NCI-H69 (cell line): ENCODE results near the gene SEMA3F.
A peak's percentile ranks its signal among the peaks of the same experiment; 100 is the strongest.

Experiments
- DNase-seq: peaks from one replicate; lab custom pipeline; 2025; lab: John Stamatoyannopoulos, UW

The SEMA3F gene

DNA sequence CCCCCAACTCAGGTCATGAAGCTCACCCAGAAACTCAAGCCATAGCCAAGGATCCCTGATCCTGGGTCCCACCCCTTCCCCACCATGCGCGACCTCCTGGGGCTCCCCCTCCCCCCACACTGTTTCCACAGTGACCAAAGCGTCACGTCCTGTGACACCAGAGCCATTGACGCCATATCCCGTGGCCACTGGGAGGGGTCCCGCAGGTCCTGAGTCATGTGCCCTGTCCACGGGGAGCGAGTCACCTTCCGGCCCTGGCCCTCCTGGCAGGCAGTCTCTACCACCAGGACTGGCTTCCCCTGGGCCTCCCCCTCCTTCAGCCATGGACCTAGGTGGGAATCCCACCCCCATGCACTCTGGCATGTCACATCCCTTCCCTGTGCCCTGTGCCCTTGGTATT, 15.6 kb downstream of the SEMA3F start:
- DNase-seq, result no peak

DNA sequence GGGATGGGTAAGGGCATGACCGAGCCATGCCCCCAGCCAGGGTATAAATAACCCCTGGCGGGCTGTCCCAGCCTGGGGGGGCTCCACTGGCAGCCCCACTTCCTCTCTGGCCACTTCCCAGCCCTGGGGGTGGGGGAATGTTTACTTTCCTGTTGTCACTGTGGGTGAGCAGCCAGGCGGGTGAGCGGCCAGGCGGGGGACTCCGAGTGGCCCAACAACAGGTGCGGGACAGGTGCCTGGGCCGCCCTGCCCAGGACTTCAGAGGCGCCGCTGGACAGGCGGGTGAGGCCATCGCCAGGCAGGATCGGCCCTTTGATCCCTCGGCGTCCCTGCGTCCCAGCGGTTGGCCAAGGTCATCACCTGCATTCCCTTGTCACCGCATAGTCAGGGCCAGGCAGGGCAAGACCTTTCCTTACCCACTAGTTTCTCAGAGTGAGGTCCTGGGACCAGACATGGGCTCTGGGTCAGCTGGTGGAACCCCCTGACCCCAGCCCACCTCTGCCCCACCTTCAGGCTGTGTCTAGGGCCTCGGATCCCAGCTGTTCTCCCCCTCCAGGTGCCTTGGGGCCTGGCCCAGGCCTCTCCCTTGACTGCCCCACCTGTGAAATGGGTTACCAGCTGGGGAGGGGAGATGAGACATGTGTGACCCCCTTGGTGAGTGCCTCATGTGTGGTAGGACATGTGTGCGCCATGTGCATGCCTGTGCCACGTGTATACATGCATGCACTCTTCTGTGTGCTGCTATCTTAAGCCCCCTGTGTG, 16.6 kb downstream of the SEMA3F start:
- no peak for DNase-seq

- DNase-seq, result no peak
Measured at GRCh38 chr3:50172626-50173220, 17.6 kb downstream of the SEMA3F start.

GRCh38 chr3:50173685-50174516, 18.8 kb downstream of the SEMA3F start:
- no peak for DNase-seq

DNA sequence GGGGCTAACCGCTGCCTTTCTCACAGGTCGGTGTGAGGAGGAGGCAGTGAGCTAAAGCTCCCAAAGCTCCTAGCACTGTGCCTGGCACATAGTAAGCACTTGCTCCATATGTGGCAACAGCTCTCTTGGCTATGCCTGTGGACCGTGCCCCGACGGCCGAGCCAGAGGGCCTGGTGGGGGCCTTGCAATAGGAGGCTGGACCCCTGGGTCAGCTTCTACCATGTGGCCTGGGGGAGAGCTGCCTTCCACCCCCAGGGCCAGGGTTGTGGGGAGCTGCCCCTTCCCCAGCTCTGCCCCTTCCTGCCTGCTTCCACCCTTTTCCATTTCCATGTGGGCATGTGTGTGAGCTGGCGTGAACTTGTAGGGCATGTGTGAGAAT, 19.4 kb downstream of the SEMA3F start:
- no peak for DNase-seq

DNA sequence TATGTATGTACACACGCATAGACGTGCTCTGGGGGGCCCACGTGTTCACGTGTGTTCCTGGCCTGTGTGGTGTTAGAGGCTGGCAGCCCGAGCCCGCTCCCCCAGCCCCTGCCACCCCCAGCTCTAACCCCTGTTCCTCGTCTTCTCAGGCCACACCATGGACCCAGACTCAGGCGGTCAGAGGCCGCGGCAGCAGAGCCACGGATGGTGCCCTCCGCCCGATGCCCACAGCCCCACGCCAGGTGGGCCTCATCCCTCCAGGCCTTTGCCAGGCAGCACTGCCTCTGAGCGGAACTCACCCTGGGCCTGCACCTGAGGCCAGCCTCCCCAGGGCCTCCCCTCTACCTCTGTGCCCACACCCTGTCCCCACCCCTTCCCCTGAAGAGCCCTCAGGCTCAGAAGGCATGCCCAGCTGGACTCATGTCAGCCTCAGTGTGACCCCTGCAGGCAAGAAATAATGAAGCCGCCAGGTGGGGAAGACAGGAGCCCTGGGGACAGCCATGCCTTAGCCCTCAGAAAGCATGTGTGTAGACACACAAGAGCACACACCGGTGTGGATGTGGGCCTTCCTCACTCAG, 19.9 kb downstream of the SEMA3F start:
- DNase-seq, result peak; percentile 71

- DNase-seq, result peak; percentile 49
Measured at GRCh38 chr3:50177346-50177745, 22.2 kb downstream of the SEMA3F start.

- DNase-seq, result no peak
Measured at GRCh38 chr3:50179710-50180109, 24.6 kb downstream of the SEMA3F start.

DNA sequence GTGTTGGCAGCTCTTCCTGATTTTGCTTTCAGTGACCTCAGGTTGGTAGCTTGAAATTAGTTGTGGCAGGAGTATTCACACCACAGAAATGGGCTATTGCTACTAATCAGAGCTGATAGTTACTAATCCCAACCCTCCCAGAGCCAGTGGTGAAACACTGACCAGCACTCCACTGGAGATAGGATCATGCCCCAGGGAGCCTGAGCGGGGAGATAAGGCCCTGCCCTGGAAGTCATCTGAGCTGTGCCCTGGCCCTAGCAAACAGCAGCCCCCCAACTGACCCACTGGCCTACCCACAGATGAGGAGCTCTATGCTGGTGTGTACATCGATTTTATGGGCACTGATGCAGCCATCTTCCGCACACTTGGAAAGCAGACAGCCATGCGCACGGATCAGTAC, 26.9 kb downstream of the SEMA3F start:
- DNase-seq, result no peak

GRCh38 chr3:50182533-50183099, 27.5 kb downstream of the SEMA3F start:
- DNase-seq, result no peak

GRCh38 chr3:50183755-50184154, 28.6 kb downstream of the SEMA3F start:
- no peak for DNase-seq

DNA sequence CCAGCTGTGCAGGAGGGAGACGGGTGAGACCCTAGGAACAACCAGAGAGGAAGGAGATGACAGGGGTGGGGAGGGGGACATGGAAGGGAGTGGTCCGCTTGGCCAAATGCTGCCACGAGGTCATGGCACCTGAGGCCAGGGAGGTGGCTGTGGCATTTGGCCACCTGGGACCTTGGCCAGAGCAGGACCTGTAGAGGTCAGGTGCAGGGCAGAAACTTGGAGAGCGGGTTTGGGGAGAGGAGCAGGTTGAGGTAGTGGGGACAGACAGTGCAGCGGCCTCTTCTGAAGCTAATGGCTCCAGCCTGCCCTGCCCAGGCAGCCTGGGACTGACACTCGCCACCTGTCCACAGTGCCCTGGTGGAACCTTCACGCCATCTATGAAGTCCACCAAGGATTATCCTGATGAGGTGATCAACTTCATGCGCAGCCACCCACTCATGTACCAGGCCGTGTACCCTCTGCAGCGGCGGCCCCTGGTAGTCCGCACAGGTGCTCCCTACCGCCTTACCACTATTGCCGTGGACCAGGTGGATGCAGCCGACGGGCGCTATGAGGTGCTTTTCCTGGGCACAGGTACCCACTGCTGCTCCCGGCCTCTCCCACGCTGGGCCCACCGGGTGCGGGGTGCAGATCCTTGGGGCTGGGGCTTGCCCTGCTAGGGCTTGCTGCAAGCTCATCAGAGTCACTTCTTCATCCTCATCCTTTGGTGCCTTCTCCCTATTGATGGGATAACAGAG, 29.3 kb downstream of the SEMA3F start:
- no peak for DNase-seq

- no peak for DNase-seq
Measured at GRCh38 chr3:50185230-50185629, 30.1 kb downstream of the SEMA3F start.

GRCh38 chr3:50186096-50186495, 31.0 kb downstream of the SEMA3F start:
- DNase-seq, result no peak

DNA sequence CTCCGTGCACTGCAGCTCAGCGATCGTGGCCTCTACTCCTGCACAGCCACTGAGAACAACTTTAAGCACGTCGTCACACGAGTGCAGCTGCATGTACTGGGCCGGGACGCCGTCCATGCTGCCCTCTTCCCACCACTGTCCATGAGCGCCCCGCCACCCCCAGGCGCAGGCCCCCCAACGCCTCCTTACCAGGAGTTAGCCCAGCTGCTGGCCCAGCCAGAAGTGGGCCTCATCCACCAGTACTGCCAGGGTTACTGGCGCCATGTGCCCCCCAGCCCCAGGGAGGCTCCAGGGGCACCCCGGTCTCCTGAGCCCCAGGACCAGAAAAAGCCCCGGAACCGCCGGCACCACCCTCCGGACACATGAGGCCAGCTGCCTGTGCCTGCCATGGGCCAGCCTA, 32.6 kb downstream of the SEMA3F start:
- DNase-seq, result no peak

- peak; percentile 71 for DNase-seq
Measured at GRCh38 chr3:50189274-50189673, 34.1 kb downstream of the SEMA3F start.

- no peak for DNase-seq
Measured at GRCh38 chr3:50189989-50190388, 34.9 kb downstream of the SEMA3F start.

DNA sequence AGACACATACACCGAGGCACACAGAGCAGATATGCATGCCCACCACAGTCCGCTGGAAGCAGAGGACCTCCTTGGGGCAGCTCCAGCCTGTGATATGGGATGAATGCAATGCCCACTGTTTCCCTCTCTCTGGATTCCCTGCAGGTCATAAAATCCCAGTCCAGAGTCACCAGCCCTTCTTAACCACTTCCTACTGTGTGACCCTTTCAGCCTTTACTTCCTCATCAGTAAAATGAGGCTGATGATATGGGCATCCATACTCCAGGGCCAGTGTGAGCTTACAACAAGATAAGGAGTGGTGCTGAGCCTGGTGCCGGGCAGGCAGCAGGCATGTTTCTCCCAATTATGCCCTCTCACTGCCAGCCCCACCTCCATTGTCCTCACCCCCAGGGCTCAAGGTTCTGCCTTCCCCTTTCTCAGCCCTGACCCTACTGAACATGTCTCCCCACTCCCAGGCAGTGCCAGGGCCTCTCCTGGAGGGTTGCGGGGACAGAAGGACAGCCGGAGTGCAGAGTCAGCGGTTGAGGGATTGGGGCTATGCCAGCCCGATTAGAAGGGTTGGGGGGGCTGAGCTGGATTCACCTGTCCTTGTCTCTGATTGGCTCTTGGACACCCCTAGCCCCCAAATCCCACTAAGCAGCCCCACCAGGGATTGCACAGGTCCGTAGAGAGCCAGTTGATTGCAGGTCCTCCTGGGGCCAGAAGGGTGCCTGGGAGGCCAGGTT, 36.0 kb downstream of the SEMA3F start, which contains the start of gene GNAT1:
Gene GNAT1 (plus strand): TSS at position 675 of the 725 bp plus-strand sequence. CDS start 116 bp downstream, outside the sequence.
- no peak for DNase-seq

DNA sequence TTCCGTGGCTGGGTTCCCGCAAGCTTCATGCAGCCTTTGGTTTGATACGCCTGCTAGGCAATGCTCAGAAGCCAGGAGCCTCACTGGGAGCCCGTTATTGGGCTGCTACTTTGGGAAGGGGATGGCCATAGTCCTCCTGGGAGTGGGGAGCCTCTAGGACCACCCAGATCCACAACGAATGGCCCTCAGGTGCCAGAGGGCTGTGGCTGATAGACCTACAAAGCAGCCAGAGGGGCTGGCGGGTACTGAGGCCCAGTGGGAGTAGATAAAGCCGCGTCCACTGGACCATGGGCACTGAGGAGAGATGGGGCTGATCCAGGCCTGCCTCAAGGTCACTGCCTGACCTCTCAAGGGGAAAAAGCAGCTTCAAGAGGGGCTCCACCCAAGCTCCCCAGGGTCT, 37.0 kb downstream of the SEMA3F start:
- DNase-seq, result no peak

- peak; percentile 62 for DNase-seq
Measured at GRCh38 chr3:50192689-50193141, 37.6 kb downstream of the SEMA3F start.

GRCh38 chr3:50193286-50193685, 38.2 kb downstream of the SEMA3F start:
- DNase-seq, result no peak
